Hematopoietic multipotent progenitor cell treated with erythropoietin and hydrocortisone succinate and interleukin-3 and kit ligand, for 6 days (in vitro differentiated cells): ENCODE data around the gene TSPAN11.
"Not testable (repeated sequence)": the region's sequence is repeated elsewhere in the genome, so short reads cannot be mapped to it uniquely, and the experiment has no call there.

ENCODE experiments used
- DNase-seq: peaks from one replicate; pipeline ENCODE4 v3.0.0-alpha.2; 2015

The TSPAN11 gene

DNA sequence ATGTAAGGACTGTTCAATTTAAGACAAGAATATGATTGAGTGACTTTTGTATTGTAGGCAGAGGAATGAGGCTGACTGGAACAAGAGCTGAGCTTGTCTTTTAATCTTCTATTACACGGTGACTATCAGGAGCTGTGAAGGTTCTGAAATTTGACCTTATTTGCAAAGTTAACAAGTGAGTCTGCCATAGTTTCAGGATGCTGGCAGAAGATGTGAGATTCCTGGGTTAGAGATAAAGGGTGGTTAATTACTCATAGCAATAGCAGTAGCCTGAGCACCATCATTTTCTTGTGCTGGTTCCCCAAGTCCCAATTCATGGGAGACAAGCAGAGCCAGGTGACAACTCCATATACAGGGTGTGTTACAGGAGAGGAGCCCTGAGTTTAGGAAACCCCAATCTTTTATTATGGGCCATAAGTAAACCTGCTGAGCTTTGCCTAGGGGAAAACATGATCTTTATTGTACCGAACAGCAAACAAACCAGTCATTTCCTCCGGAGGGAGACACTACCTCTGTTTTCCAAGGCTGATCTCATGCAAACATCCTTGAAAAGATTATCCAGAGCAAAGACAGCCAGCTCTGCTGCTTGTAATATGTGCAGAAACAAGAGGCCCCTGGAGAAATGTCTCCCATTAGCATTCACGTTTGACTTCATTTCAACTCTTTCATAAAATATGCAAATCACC is 95.4 kb downstream of the TSPAN11 start:
- no peak for DNase-seq

GRCh38 chr12:31023271-31023724 is 96.8 kb downstream of the TSPAN11 start:
- no peak for DNase-seq

DNA sequence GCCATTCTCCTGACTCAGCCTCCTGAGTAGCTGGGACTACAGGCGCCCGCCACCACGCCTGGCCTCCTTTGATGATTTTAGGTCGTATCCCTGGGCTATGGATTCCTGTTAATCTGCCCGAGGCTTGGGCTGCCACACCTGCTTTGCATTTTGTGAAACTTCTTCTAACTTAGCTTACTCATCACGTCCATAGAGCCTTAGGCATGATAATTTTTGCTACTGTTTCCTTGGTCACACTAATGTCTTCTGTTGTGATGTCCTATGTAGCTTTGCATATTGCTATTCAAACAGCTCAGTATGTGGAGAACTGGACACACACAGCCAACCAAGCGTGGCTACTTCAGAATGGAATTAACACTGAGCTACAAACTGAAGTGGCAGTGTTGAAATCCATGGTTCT is 99.7 kb downstream of the TSPAN11 start:
- no peak for DNase-seq

DNA sequence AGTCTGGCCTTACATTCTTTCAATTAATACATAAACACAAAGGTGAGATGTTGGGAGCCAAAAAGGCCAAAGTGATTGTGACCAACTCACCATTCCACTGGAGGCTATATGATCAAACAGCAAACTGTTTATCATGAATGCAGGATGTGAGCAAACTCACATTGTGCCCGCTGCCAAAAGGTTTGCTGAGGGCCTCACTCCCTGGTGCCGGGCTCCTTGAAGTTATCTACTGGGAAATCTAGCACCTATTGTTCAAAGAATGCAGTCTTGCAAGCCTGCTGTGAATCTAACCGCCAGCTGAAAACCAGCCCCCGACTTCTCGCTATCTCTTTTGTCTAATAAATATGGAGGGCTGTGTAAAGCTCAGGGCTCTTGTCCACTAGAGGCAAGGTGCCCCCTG is 100.5 kb downstream of the TSPAN11 start:
- not testable (repeated sequence) for DNase-seq

DNA sequence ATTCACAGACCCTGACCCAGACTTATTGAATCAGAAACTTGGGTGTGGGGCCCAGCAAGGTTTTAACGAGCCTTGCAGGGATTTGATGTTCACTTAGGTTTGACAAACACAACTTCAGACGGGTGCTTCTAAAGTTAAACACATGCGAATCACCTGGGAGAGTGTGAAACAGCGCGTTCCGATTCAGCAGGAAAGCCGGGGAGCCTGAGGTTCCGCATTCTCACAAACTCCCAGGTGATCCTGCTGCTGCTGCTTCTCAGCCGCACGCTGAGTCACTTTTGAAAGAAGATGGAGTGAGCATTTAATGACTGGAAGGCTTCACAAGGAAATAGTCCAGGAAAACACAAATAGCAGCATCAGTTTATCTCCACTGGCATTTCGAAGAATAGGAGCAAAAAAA is 102.9 kb downstream of the TSPAN11 start:
- DNase-seq: no peak

GRCh38 chr12:31029916-31030562 is 103.5 kb downstream of the TSPAN11 start:
- DNase-seq: no peak

DNA sequence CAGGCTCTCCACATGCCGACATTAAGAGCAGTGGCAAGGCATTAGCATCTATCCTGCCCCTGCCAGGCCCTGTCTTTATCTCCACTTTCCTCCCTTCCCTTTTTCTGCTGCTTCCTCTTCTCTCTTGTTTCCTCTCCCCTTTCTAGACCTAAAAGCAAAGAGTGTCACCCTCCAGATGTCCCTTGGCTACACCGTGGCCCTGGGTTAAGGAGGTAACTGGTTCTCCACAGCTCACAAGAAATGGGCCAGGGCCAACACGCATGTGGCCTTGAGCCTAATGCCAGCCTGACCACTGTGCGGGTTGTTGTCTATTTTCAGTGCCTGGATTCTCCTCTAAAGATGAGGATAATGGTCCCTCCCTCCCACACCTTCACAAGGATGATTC is 105.4 kb downstream of the TSPAN11 start:
- DNase-seq: no peak

- DNase-seq: no peak
Observed at GRCh38 chr12:31033146-31033545, 106.6 kb downstream of the TSPAN11 start.

- no peak for DNase-seq
Observed at GRCh38 chr12:31033681-31034080, 107.1 kb downstream of the TSPAN11 start.

DNA sequence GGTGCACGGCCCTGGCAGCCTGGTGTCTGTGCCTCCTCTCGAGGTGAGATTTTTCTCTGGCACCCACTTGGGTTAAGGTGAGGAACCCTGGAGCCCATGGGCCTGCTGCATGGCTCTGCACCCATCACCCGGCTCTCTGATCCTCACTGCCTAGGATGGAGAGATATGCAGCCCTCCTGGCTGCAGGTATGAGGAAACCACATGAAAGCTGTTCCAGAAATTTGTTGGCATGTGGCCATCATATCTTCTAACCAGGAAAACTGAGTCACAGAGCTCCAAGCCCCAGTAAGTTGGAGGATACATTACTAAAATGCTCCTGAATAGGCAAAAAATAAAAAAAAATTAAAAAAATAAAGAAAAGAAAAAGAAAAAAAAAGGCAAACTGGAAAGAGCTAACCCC is 107.8 kb downstream of the TSPAN11 start:
- DNase-seq: no peak

DNA sequence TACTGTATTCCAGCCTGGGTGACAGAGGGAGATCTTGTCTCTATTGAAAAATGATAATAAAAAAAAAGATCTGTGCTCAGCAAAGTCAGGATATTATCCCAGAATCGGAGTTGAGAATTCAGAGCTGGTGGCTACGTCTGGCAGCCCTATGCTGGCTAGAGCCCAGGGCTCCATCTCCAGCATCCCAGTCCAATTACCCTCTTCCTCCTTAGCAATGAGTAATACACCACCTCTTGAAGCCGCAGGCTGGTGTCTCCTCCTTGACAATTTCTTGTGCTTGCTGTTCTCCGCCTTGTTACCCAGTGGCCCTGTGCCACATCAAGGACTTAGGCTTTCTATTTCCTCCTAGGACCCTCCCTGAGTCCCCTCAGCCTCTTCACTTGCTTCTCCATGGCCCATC is 108.7 kb downstream of the TSPAN11 start:
- DNase-seq: no peak

GRCh38 chr12:31035967-31036665 is 109.6 kb downstream of the TSPAN11 start:
- no peak for DNase-seq

DNA sequence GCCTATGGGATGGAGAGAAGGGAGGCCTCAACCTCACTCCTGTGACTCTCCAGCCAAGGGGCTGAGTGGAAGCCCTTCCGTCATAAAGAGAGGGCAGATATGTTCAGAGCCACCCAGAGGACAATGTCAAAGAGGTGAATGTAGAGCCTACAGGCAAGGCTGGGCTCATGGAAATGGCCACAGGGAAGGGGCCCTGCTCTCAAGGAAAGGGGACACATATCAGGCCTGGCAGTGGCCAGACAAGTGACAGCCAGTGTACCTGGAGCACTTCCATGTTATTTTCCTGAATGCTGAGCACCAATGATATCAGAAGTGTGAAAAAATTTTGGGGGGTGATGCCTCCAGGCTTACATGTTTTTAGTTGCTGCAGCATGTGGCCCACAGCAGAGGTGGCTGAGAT is 110.5 kb downstream of the TSPAN11 start:
- no peak for DNase-seq

- DNase-seq: no peak
Observed at GRCh38 chr12:31037931-31038330, 111.4 kb downstream of the TSPAN11 start.

DNA sequence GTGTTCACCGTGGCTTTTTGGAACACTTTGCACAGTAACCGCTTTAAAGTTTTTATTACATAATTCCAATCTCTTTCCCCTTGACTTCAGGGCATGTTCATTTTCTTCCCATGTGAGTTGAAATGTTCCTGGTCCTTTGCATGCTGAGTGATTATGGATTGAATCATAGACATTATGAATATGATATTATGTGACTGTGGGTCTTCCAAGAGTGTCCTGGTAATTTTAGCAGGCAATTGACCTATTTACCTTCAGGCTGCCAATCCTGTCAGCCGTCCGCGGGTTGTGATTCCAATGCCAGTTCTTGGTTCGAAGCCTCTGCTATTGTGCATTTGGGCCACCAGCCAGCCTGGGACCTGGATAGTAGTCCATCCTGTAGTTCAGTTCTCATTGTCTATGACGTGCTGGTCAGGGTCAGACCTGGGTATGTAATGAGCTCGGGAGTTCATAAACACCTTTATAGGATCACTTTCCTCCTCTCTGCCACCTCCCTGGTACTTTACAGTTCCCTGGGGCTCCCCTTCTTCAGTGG is 114.6 kb downstream of the TSPAN11 start:
- no peak for DNase-seq
